GM21737 (cell line): Measurements from ENCODE around the gene MAPK4.
"Not testable (repeated sequence)": the region's sequence is repeated elsewhere in the genome, so short reads cannot be mapped to it uniquely, and the experiment has no call there.

Experiments
- ATAC-seq: cut with Tn5 transposase; IDR thresholded peaks from one replicate; pipeline ENCODE4 v1.9.1; 2021; ENCODE audit warnings: mild to moderate bottlenecking, moderate library complexity; ENCODE audit not compliant: unreplicated experiment

MAPK4 gene

GRCh38 chr18:50559752-50560680 lies at the start of gene MAPK4:
TSS of gene MAPK4 (plus strand) at chr18:50560087. CDS start at chr18:50663959, 103,872 bp downstream.
- no peak for ATAC-seq

GRCh38 chr18:50517277-50517676 lies 42.6 kb upstream of the MAPK4 start:
- not testable (repeated sequence) for ATAC-seq

- ATAC-seq, result no peak
These were observed 40.9 kb upstream of the MAPK4 start for GRCh38 chr18:50518787-50519546.

- ATAC-seq, result no peak
These were observed 36.7 kb upstream of the MAPK4 start for GRCh38 chr18:50523165-50523564.

- no peak for ATAC-seq
These were observed 32.1 kb upstream of the MAPK4 start for GRCh38 chr18:50527636-50528307.

GRCh38 chr18:50528806-50529205 lies 31.1 kb upstream of the MAPK4 start:
- ATAC-seq, result no peak

GRCh38 chr18:50533822-50534221 lies 26.1 kb upstream of the MAPK4 start:
- ATAC-seq, result not testable (repeated sequence)

- ATAC-seq, result not testable (repeated sequence)
These were observed 15.4 kb upstream of the MAPK4 start for GRCh38 chr18:50544476-50544875.

GRCh38 chr18:50545936-50546335 lies 14.0 kb upstream of the MAPK4 start:
- ATAC-seq, result no peak

- ATAC-seq, result no peak
These were observed 11.7 kb upstream of the MAPK4 start for GRCh38 chr18:50548160-50548559.

- ATAC-seq, result not testable (repeated sequence)
These were observed 8.2 kb upstream of the MAPK4 start for GRCh38 chr18:50551651-50552050.

GRCh38 chr18:50558157-50558556 lies 1.7 kb upstream of the MAPK4 start:
- no peak for ATAC-seq

- ATAC-seq, result no peak
These were observed 737 bp upstream of the MAPK4 start for GRCh38 chr18:50558948-50559751.

- ATAC-seq, result no peak
These were observed 1.1 kb downstream of the MAPK4 start for GRCh38 chr18:50560681-50561629.

- not testable (repeated sequence) for ATAC-seq
These were observed 2.4 kb downstream of the MAPK4 start for GRCh38 chr18:50562258-50562657.

- ATAC-seq, result no peak
These were observed 2.8 kb downstream of the MAPK4 start for GRCh38 chr18:50562686-50563085.

- no peak for ATAC-seq
These were observed 3.5 kb downstream of the MAPK4 start for GRCh38 chr18:50563376-50563775.

- no peak for ATAC-seq
These were observed 10.0 kb downstream of the MAPK4 start for GRCh38 chr18:50569930-50570329.

GRCh38 chr18:50571606-50572005 lies 11.7 kb downstream of the MAPK4 start:
- no peak for ATAC-seq
